MCF 10A (cell line): ENCODE measurements around the gene ZNF423. TPM values are rescaled to one million over a fixed set of nuclear protein-coding genes. Genes with fewer than 3 reads are reported as not detected.

ENCODE experiments used
- BruUV-seq: library from RNA; stranded (reverse); fragments of 400-500 nt; replicated peaks from 2 replicates; lab custom pipeline; 2021; lab: Mats Ljungman, UMichigan
- CTCF ChIA-PET: fragments of 300-600 bp; sonication (Branson Sonifier 250); formaldehyde crosslinking; extraction: SDS; loops from one replicate; lab custom pipeline; 2021; ENCODE audit warnings: antibody characterized with exemption, inconsistent platforms; lab: Yijun Ruan, JAX
- POLR2A ChIA-PET: fragments of 300-600, 350-650 bp; sonication (Branson Sonifier 250); formaldehyde crosslinking; extraction: SDS; loops from one replicate; lab custom pipeline; 2020; ENCODE audit warnings: antibody characterized with exemption, inconsistent platforms; lab: Yijun Ruan, JAX
- DNase-seq: peaks from one replicate; pipeline ENCODE4 v3.0.0-alpha.2; 2018; ENCODE audit not compliant: unreplicated experiment
- H3K27ac Mint-ChIP-seq: one replicate; pipeline ENCODE4 v1.8.0; 2022; ENCODE audit warnings: mild to moderate bottlenecking, low read depth, mixed read lengths; ENCODE audit not compliant: unreplicated experiment
- H3K27me3 Mint-ChIP-seq: one replicate; pipeline ENCODE4 v1.8.0; 2022; ENCODE audit warnings: mixed read lengths; ENCODE audit not compliant: insufficient read depth, unreplicated experiment
- H3K36me3 Mint-ChIP-seq: one replicate; pipeline ENCODE4 v1.8.0; 2022; ENCODE audit warnings: mild to moderate bottlenecking, moderate library complexity, mixed read lengths; ENCODE audit not compliant: insufficient read depth, unreplicated experiment
- H3K4me1 Mint-ChIP-seq: one replicate; pipeline ENCODE4 v1.8.0; 2022; ENCODE audit warnings: mixed read lengths; ENCODE audit not compliant: insufficient read depth, unreplicated experiment
- H3K4me3 Mint-ChIP-seq: one replicate; pipeline ENCODE4 v1.8.0; 2022; ENCODE audit warnings: mild to moderate bottlenecking, moderate library complexity, mixed read lengths; ENCODE audit not compliant: unreplicated experiment
- H3K9me3 Mint-ChIP-seq: one replicate; pipeline ENCODE4 v1.8.0; 2022; ENCODE audit warnings: mixed read lengths; ENCODE audit not compliant: unreplicated experiment
- CTCF ChIP-seq: fragments of 200-600 bp; IDR thresholded peaks from one replicate; pipeline ENCODE4 v1.8.0; 2022; ENCODE audit warnings: antibody characterized with exemption, mild to moderate bottlenecking; ENCODE audit not compliant: unreplicated experiment
- intact Hi-C: fragments of 100-400 bp; cut with micrococcal nuclease; formaldehyde crosslinking; loops from 2 replicates; pipeline ENCODE4 v1.14.1; 2022
- total RNA-seq: library from RNA; stranded (reverse); gene quantifications from 2 replicates; pipeline ENCODE4 v1.2.3, GENCODE V29; 2022

ZNF423 gene
- total RNA-seq, 1 experiment from 2014 or later: not detected

GRCh38 chr16:49543631-49543946, 312.3 kb downstream of the ZNF423 start:
- ChIA-PET CTCF (interaction anchor here (1.0 to 1.6 kb wide), 2 partner anchors 15 to 135 kb away, joined by 3 to 4 read pairs; no protein-coding TSS in a partner anchor), POLR2A (no interaction called here)
- intact Hi-C loops: no loop called here
- peaks cover 73% of the 10 kb centered on the region for H3K27me3 Mint-ChIP-seq
- H3K9me3 Mint-ChIP-seq: no peaks in the 10 kb centered on the region
- no peaks in the 10 kb centered on the region for H3K36me3 Mint-ChIP-seq
- no peak for DNase-seq
- TF ChIP-seq CTCF: no peak
- no peak overlapping the region for H3K4me3 Mint-ChIP-seq
- no peaks in the 10 kb centered on the region for H3K4me1 Mint-ChIP-seq
- H3K27ac Mint-ChIP-seq: no peak overlapping the region
- BruUV-seq: no TSS peak

GRCh38 chr16:49542946-49543630, 312.8 kb downstream of the ZNF423 start:
- Mint-ChIP-seq H3K4me3 (no peak overlapping the region), H3K36me3 (no peaks in the 10 kb centered on the region), H3K27me3 (peaks cover 73% of the 10 kb centered on the region), H3K9me3 (no peaks in the 10 kb centered on the region), H3K27ac (no peak overlapping the region), H3K4me1 (no peaks in the 10 kb centered on the region)
- no TSS peak for BruUV-seq
- POLR2A ChIA-PET: no interaction called here
- CTCF ChIA-PET: interaction anchor here (1.0 to 1.6 kb wide), 2 partner anchors 15 to 135 kb away, joined by 3 to 4 read pairs; no protein-coding TSS in a partner anchor
- no peak for DNase-seq
- intact Hi-C loops: no loop called here
- TF ChIP-seq CTCF: no peak

- BruUV-seq: no TSS peak
- no peak for DNase-seq
- POLR2A ChIA-PET: no interaction called here
- intact Hi-C loops: no loop called here
- Mint-ChIP-seq H3K36me3 (no peaks in the 10 kb centered on the region), H3K4me3 (no peak overlapping the region), H3K9me3 (no peaks in the 10 kb centered on the region), H3K27me3 (peaks cover 74% of the 10 kb centered on the region), H3K4me1 (no peaks in the 10 kb centered on the region), H3K27ac (no peak overlapping the region)
- CTCF ChIA-PET: interaction anchor here (0.6 to 1.6 kb wide), 3 partner anchors 14 to 361 kb away, joined by 3 read pairs; no protein-coding TSS in a partner anchor
- no peak for TF ChIP-seq CTCF
Measured at GRCh38 chr16:49542391-49542891, 313.5 kb downstream of the ZNF423 start.

GRCh38 chr16:49540836-49541235, 315.1 kb downstream of the ZNF423 start:
- H3K9me3 Mint-ChIP-seq: no peaks in the 10 kb centered on the region
- TF ChIP-seq CTCF: no peak
- H3K27me3 Mint-ChIP-seq: peaks cover 70% of the 10 kb centered on the region
- CTCF ChIA-PET: no interaction called here
- H3K27ac Mint-ChIP-seq: no peak overlapping the region
- POLR2A ChIA-PET: no interaction called here
- BruUV-seq: no TSS peak
- DNase-seq: no peak
- intact Hi-C loops: no loop called here
- no peaks in the 10 kb centered on the region for H3K36me3 Mint-ChIP-seq
- H3K4me3 Mint-ChIP-seq: no peak overlapping the region
- H3K4me1 Mint-ChIP-seq: no peaks in the 10 kb centered on the region
